AG09319 (cell line): Measurements from ENCODE around the gene BTK.

Source experiments
- DNase-seq: peaks from one replicate; pipeline ENCODE4 v3.0.0-alpha.2; 2010; ENCODE audit warnings: low read depth; ENCODE audit errors: extremely low read depth
- CTCF ChIP-seq: IDR thresholded peaks from 2 replicates; pipeline ENCODE4 v1.5.1; 2011; ENCODE audit warnings: low read depth, mild to moderate bottlenecking, inconsistent platforms, low read length, moderate library complexity

Gene BTK

DNA sequence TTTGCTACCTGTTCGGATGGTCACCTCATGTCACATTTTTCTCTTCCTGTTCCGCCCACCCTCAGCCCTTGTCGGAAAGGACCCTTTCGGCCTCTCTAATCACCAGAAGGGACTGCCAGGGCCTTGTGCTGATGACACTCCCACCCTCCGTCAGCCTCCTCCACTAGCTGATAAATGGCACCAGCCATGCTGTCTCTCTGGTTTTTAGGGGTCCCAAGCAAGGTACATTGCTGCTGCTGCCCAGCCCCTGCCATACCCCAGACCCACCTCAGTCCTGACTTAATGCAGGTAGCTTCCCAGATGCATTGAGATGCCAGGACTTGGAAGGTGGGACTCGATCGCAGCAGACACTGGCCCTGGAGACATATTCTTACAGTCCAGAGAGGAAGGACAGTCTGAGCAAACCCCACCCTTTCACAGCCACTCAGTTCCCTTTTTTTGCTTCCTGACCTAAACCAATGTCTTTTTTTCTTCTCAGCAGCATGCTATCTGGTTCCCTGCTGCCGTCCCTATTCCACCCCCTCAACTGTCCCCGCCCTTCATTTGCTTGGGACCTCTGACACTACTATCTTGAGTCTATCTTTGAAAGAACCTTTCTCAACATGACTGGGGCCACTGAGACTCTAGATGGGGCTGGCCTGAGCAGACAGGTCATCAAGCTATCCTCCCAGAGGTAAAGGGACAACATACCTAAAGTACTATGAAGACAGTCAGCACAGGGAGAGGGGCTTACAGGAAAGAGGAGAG is at the start of gene BTK:
Gene BTK, minus strand, starts transcription at position 397 of the 747 bp plus-strand sequence. CDS start 10,907 bp downstream, outside the sequence.
- no peak for DNase-seq

GRCh38 chrX:101430457-101431078 is 44.6 kb upstream of the BTK start:
- TF ChIP-seq CTCF, result no peak
- DNase-seq, result no peak

More for the DNA sequence above, at the start of gene BTK:
- no peak for TF ChIP-seq CTCF

DNA sequence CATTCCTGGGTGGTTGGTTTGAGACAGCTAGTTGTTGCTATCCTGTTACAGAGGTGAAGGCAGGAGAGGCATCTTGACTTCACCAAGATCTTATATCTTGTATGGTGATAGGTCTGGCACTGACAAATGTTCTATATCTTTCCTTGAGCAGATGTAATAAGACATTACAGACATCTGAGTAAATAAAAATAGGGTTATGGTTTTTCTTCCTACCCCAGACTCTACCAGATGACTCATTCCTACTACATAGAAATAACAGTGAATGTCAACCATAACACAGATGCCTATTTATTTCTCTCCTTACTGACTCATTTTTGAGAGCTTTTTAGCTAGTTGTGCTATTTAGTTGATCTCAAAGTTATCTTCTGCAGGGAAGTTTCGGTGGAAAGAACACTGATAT is 43.9 kb upstream of the BTK start:
- no peak for TF ChIP-seq CTCF
- DNase-seq, result no peak

GRCh38 chrX:101427954-101428353 is 42.0 kb upstream of the BTK start:
- DNase-seq, result no peak
- no peak for TF ChIP-seq CTCF

- no peak for DNase-seq
Measured at GRCh38 chrX:101419489-101419888, 33.5 kb upstream of the BTK start.

DNA sequence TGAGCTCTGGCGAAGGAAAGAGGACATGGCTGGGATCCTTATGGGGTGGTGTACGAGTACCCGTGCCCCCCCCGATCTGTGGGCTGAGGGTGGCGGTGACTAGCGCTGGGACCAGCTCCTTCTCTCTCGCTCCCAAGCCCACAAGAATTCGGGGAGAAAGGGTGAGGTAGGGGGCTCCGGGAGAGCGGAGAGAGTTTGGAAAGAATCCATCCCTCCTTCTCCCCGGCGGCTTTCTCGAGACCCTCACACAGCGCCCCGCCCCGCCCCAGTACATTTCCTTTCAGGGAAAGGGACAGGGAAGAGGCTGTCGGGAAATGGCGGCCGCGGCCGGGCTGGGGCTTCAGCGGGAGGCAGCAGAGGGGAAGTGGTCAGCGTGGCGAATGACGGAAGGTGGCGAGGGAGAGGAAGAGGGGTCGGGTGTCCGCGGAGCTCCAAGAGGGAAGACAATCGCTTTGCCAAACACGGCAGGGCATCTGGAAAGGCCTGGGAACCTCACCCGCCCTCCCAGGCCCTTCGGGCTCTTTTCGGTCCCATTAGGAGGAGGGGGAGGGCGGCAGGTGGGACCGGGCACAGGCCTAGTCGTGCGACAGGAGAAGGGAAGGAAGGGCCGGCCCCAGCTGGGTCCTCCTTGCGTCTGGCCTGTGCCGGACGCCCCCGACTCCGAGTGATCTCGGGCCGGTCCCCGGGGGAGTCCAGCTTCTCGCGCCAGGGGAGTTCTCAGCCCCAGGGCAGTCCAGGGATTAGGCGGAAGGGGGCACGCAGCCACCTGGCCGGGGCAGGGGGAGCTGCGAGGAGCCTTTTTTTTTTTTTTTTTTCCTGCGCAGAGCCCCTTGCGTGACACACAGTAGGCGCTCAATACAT is 32.2 kb upstream of the BTK start:
- no peak for DNase-seq

More at GRCh38 chrX:101419489-101419888, 33.5 kb upstream of the BTK start:
- no peak for TF ChIP-seq CTCF

More for the DNA sequence above, 32.2 kb upstream of the BTK start:
- TF ChIP-seq CTCF, result no peak
